Mesendoderm (in vitro differentiated cells): ENCODE data around the gene GNAT2.

Source experiments
- DNase-seq: peaks from one replicate; pipeline ENCODE4 v3.0.0; 2013
- H2AK5ac ChIP-seq: 2 replicates; pipeline ENCODE4 v1.6.1; 2013; ENCODE audit warnings: low read length, inconsistent platforms
- H2BK120ac ChIP-seq: 2 replicates; pipeline ENCODE4 v1.6.1; 2013; ENCODE audit warnings: low read depth, mild to moderate bottlenecking, low read length, moderate library complexity, mixed read lengths
- H2BK15ac ChIP-seq: replicated peaks from 2 replicates; pipeline ENCODE4 v1.6.1; 2013; ENCODE audit warnings: low read depth, mild to moderate bottlenecking, moderate library complexity
- H2BK5ac ChIP-seq: 2 replicates; pipeline ENCODE4 v1.6.1; 2013; ENCODE audit warnings: low read length, inconsistent platforms
- H3K18ac ChIP-seq: 2 replicates; pipeline ENCODE4 v1.6.1; 2013; ENCODE audit warnings: mild to moderate bottlenecking, low read length, mixed read lengths
- H3K23ac ChIP-seq: one replicate; pipeline ENCODE4 v1.6.1; 2013; ENCODE audit warnings: low read length
- H3K27ac ChIP-seq: 2 replicates; pipeline ENCODE4 v1.5.1; 2013; ENCODE audit warnings: low read depth, mild to moderate bottlenecking, inconsistent platforms, low read length, moderate library complexity
- H3K27me3 ChIP-seq: 2 replicates; pipeline ENCODE4 v1.6.1; 2013; ENCODE audit warnings: low read length, control low read depth, mild to moderate bottlenecking, inconsistent platforms; ENCODE audit not compliant: insufficient read depth, poor library complexity
- H3K36me3 ChIP-seq: 2 replicates; pipeline ENCODE4 v1.6.1; 2013; ENCODE audit warnings: low read length, inconsistent platforms; ENCODE audit not compliant: control insufficient read depth, insufficient read depth
- H3K4ac ChIP-seq: one replicate; pipeline ENCODE4 v1.6.1; 2013; ENCODE audit warnings: low read depth, mild to moderate bottlenecking, low read length, moderate library complexity
- H3K4me1 ChIP-seq: 2 replicates; pipeline ENCODE4 v1.6.1; 2013; ENCODE audit warnings: low read depth, low read length, inconsistent platforms; ENCODE audit not compliant: control insufficient read depth
- H3K4me2 ChIP-seq: 2 replicates; pipeline ENCODE4 v1.6.1; 2013; ENCODE audit warnings: low read length
- H3K4me3 ChIP-seq: 2 replicates; pipeline ENCODE4 v1.5.1; 2013; ENCODE audit warnings: mild to moderate bottlenecking, low read length
- H3K56ac ChIP-seq: one replicate; pipeline ENCODE4 v1.6.1; 2013; ENCODE audit warnings: low read length
- H3K79me1 ChIP-seq: 2 replicates; pipeline ENCODE4 v1.6.1; 2013; ENCODE audit warnings: low read length, inconsistent platforms
- H3K79me2 ChIP-seq: 2 replicates; pipeline ENCODE4 v1.6.1; 2013; ENCODE audit warnings: mild to moderate bottlenecking, low read length; ENCODE audit not compliant: control insufficient read depth, insufficient read depth
- H3K9ac ChIP-seq: 2 replicates; pipeline ENCODE4 v1.6.1; 2013; ENCODE audit warnings: low read length, inconsistent platforms
- H4K5ac ChIP-seq: one replicate; pipeline ENCODE4 v1.6.1; 2013; ENCODE audit warnings: low read length
- H4K8ac ChIP-seq: one replicate; pipeline ENCODE4 v1.6.1; 2013; ENCODE audit warnings: low read depth, mild to moderate bottlenecking, control low read depth, low read length, moderate library complexity
- WGBS: extraction: QIAGEN DNeasy Blood & Tissue Kit; methylation state at CpG from one replicate; pipeline ENCODE4 v1.1.7; 2013; ENCODE audit warnings: low lambda C conversion rate, missing lambda C conversion rate; ENCODE audit not compliant: insufficient coverage; ENCODE audit errors: extremely low coverage; 5-methylcytosine and 5-hydroxymethylcytosine counted together

The GNAT2 gene

DNA sequence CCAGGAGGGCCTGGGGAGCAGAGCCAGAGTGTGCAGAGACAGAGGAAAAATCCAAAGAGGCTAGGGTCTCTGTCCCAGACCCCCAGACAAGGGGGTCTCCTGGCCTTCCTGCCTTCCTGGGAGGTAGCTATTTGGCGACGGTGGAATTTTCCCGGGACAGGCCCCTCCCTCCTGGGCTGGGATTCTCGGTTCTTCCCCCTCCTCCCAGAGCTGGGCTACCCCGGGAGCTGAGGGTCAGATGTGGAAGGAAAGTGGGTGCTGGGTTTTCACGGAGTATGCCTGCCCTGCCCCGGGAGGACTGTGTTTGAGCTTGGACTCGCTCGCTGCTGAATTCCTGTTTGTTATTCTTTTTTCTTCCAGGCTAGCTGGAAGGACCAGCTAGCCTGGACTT, 980 bp upstream of the GNAT2 start:
- Histone ChIP-seq H2BK120ac (no peak overlapping the region), H3K9ac (peak overlapping the region; percentile 97), H3K56ac (peak overlapping the region; percentile 96), H3K79me2 (peaks cover 30% of the 10 kb centered on the region), H3K27me3 (no peaks in the 10 kb centered on the region), H3K36me3 (no peaks in the 10 kb centered on the region), H3K4me1 (peaks cover 2% of the 10 kb centered on the region), H4K8ac (no peak overlapping the region), H3K18ac (peak overlapping the region; percentile 42), H2BK15ac (no peak overlapping the region), H3K4me2 (peak overlapping the region; percentile 98), H2AK5ac (peak overlapping the region; percentile 59), H2BK5ac (peak overlapping the region; percentile 78), H3K79me1 (peaks cover 23% of the 10 kb centered on the region), H3K4me3 (peak overlapping the region; percentile 89), H3K27ac (peak overlapping the region; percentile 60), H4K5ac (no peak overlapping the region), H3K4ac (no peak overlapping the region), H3K23ac (peak overlapping the region; percentile 90)
- WGBS: no CpG with 5 or more reads among the region's 9 CpGs
- peak; percentile 67 for DNase-seq

DNA sequence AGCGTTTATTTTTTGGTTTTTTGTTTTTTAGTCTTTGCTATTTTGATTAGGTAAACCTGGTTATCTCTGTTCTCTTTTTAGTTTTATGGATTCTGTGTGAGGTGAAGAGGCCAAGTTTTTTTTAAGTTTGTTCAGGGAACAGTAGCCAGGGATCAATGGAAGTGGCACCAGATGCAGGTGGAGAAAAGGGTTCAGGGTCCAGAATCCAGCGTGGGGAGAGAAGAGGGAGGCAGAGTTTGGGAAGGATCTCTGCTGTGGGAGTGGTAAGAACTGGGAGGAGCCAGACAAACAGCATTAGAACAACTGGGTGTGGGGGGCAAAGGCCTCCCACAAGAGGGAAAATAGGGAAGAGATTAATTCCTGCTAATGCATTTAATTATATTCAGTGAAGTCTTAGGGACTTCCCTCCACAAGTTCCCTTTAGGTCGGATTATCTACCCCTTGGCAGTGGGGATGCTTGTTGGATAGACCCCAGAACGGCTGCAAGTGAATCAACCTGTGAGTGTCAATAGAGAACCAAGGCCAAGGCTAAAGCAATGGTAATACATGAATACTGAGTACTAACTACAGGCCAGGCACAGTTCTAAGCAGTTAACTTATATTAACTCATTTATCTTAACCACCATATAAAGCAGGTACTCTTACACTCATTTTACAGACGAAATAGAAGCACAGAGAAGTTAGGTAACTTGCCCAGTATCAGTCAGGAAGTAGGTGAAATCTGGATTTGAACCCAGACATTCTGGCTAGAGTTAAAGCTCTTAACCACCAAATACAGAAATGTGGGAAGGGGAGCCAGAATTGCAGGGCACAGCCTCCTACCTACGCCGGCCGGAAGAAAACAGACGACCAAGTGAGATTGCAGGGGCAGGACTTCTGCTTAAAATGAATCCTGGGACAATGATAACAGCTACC, 498 bp downstream of the GNAT2 start:
- no CpG with 5 or more reads among the region's 9 CpGs for whole genome bisulfite sequencing
- no peak for DNase-seq
- peaks cover 2% of the 10 kb centered on the region for H3K4me1 ChIP-seq
- no peak overlapping the region for H3K27ac ChIP-seq
- no peak overlapping the region for H2AK5ac ChIP-seq
- H3K4me3 ChIP-seq: no peak overlapping the region
- no peak overlapping the region for H2BK15ac ChIP-seq
- H3K27me3 ChIP-seq: no peaks in the 10 kb centered on the region
- H3K79me1 ChIP-seq: peaks cover 19% of the 10 kb centered on the region
- peak overlapping the region; percentile 85 for H3K4me2 ChIP-seq
- no peak overlapping the region for H4K8ac ChIP-seq
- no peak overlapping the region for H3K23ac ChIP-seq
- H3K56ac ChIP-seq: peak overlapping the region; percentile 91
- peak overlapping the region; percentile 43 for H2BK5ac ChIP-seq
- no peak overlapping the region for H3K4ac ChIP-seq
- H3K18ac ChIP-seq: no peak overlapping the region
- H2BK120ac ChIP-seq: no peak overlapping the region
- H3K36me3 ChIP-seq: no peaks in the 10 kb centered on the region
- no peak overlapping the region for H4K5ac ChIP-seq
- H3K9ac ChIP-seq: peak overlapping the region; percentile 71
- H3K79me2 ChIP-seq: peaks cover 29% of the 10 kb centered on the region

DNA sequence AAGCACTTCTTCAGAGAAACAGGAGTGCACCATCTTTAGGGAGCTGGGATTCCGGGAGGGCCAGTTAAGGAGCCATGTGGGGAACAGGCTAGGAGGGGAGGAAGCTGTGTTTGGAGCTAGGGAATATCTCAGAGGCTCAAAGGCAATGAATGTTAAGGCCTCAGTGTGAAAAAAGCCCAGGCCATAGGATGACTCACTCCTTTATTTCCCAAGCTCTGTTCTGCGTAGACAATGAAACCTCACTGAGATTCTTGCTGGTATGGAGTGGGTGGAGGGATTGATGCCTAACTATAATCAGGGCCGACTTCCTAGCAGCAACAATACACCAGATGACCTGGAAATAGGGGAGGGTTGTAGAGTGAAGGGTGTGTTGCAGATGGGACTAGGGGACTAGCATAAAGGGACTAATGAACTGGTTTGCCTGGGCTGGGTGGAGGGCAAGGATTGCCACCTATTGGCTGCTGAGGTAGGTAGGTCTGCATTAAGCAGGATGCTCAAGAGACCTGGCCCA, 2.1 kb downstream of the GNAT2 start:
- Histone ChIP-seq H3K4me1 (peaks cover 2% of the 10 kb centered on the region), H3K27me3 (no peaks in the 10 kb centered on the region), H3K79me2 (peaks cover 16% of the 10 kb centered on the region), H2BK120ac (no peak overlapping the region), H3K56ac (peak overlapping the region; percentile 43), H2AK5ac (no peak overlapping the region), H3K18ac (no peak overlapping the region), H3K27ac (peak overlapping the region; percentile 28), H3K79me1 (peaks cover 11% of the 10 kb centered on the region), H3K4me2 (no peak overlapping the region), H3K4me3 (no peak overlapping the region), H3K23ac (no peak overlapping the region), H2BK5ac (peak overlapping the region; percentile 18), H4K8ac (no peak overlapping the region), H2BK15ac (no peak overlapping the region), H3K36me3 (no peaks in the 10 kb centered on the region), H4K5ac (no peak overlapping the region), H3K9ac (peak overlapping the region; percentile 6), H3K4ac (no peak overlapping the region)
- peak; percentile 95 for DNase-seq
- WGBS: no CpG with 5 or more reads among the region's 3 CpGs

DNA sequence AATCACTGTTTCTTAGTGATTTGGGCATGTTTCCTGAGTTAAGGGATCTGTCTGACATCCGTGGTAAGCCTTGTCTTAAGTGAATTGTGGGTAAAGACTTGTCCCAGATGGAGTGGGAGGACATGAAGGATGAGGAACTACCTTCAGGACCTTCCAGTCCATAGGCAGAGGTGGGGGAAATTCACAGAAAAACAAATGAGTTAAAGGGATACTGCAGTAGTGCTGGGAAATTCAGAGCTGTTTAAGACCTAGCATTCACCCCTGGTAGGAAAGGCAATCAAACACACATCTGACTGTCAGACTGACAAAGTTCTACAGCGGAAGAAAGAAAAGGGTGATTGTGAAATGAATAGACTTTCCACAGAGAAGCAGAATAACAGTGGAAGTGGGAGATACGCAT, 3.0 kb downstream of the GNAT2 start:
- Histone ChIP-seq H3K4ac (no peak overlapping the region), H3K4me3 (no peak overlapping the region), H2BK15ac (no peak overlapping the region), H2BK120ac (no peak overlapping the region), H3K27me3 (no peaks in the 10 kb centered on the region), H4K5ac (no peak overlapping the region), H2BK5ac (no peak overlapping the region), H3K23ac (no peak overlapping the region), H3K56ac (no peak overlapping the region), H2AK5ac (no peak overlapping the region), H3K4me2 (no peak overlapping the region), H4K8ac (no peak overlapping the region), H3K4me1 (peaks cover 2% of the 10 kb centered on the region), H3K79me1 (peaks cover 3% of the 10 kb centered on the region), H3K36me3 (no peaks in the 10 kb centered on the region), H3K18ac (no peak overlapping the region), H3K9ac (no peak overlapping the region), H3K79me2 (peaks cover 7% of the 10 kb centered on the region), H3K27ac (no peak overlapping the region)
- DNase-seq: no peak
- WGBS: no CpG with 5 or more reads among the region's 3 CpGs

DNA sequence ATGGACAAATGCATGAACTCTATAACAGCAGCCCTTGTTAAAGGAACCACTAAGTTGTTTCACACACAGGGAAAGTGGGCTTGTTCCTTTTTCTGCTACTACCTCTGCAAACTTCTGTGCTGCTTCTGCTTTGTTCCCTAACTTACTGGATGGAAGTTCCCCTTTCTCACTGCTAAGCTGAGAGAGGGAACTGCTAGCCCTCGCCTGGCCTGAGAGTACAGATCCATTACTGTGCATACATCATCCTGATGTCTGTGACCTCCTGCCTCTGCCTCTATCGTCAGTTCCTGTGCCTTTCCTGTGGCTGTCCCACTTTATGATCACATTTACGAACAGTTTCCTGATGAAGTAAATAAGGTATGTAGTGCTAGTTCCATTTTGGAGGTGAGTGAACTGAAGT, 3.5 kb downstream of the GNAT2 start:
- Histone ChIP-seq H3K56ac (no peak overlapping the region), H3K79me1 (peaks cover 2% of the 10 kb centered on the region), H3K23ac (no peak overlapping the region), H2BK15ac (no peak overlapping the region), H4K8ac (no peak overlapping the region), H2BK5ac (no peak overlapping the region), H3K27me3 (no peaks in the 10 kb centered on the region), H2AK5ac (no peak overlapping the region), H3K4me3 (no peak overlapping the region), H3K4me2 (no peak overlapping the region), H3K4ac (no peak overlapping the region), H4K5ac (no peak overlapping the region), H2BK120ac (no peak overlapping the region), H3K18ac (no peak overlapping the region), H3K36me3 (no peaks in the 10 kb centered on the region), H3K79me2 (peaks cover 3% of the 10 kb centered on the region), H3K4me1 (peaks cover 2% of the 10 kb centered on the region), H3K27ac (no peak overlapping the region), H3K9ac (no peak overlapping the region)
- DNase-seq: no peak
- no CpG with 5 or more reads among the region's 3 CpGs for WGBS
